ENCODE results near the gene ARMC5. TPM values are rescaled to one million over a fixed set of nuclear protein-coding genes. Genes with fewer than 3 reads are reported as not detected.

ARMC5 gene
- 10 to 100 TPM in 2 of 6 experiments, 1 to 10 TPM in 4; 7.6 to 11.8 (median 9.3) TPM for total RNA-seq (2021; fragmentation: NEBNext Ultra II Directional; extraction: Animal tissue kit (Norgen Biotek cat#: 25700))
- long read RNA-seq, transcript ARMC5-201 (6 exons, 3,612 nt) = major isoform, 5 of 11 reads
- long read RNA-seq, partial matches to known transcripts = 3 of 11 reads
- long read RNA-seq, other reads (novel, unspliced or antisense) = 2 of 11 reads

- peak within 1 kb of the TSS; percentile 94 for H3K4me3 Mint-ChIP-seq
- H3K27me3 Mint-ChIP-seq (ENCODE audit: insufficient read depth) = no peaks in the 10 kb centered on the region; the same call in 1 of the 2 replicates
- TF ChIP-seq, protein P1, sequence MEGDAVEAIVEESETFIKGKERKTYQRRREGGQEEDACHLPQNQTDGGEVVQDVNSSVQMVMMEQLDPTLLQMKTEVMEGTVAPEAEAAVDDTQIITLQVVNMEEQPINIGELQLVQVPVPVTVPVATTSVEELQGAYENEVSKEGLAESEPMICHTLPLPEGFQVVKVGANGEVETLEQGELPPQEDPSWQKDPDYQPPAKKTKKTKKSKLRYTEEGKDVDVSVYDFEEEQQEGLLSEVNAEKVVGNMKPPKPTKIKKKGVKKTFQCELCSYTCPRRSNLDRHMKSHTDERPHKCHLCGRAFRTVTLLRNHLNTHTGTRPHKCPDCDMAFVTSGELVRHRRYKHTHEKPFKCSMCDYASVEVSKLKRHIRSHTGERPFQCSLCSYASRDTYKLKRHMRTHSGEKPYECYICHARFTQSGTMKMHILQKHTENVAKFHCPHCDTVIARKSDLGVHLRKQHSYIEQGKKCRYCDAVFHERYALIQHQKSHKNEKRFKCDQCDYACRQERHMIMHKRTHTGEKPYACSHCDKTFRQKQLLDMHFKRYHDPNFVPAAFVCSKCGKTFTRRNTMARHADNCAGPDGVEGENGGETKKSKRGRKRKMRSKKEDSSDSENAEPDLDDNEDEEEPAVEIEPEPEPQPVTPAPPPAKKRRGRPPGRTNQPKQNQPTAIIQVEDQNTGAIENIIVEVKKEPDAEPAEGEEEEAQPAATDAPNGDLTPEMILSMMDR (IDR thresholded peaks at IDR 0.05) = peak; percentile 78
- peaks cover 5% of the 10 kb centered on the region; the same call in 1 of the 2 replicates for H3K36me3 Mint-ChIP-seq (ENCODE audit: low read depth)
- peak within 1 kb of the TSS; percentile 96 for H3K27ac Mint-ChIP-seq
- H3K9me3 Mint-ChIP-seq = no peaks in the 10 kb centered on the region
- peak; percentile 98 for DNase-seq
- H3K4me1 Mint-ChIP-seq (ENCODE audit: low read depth) = peaks cover 46% of the 10 kb centered on the region
These were observed at the start of gene ARMC5 for GRCh38 chr16:31458844-31459686. Gene ARMC5 (plus strand): TSS chr16:31459501. CDS start chr16:31459525, 24 bp downstream.

DNA sequence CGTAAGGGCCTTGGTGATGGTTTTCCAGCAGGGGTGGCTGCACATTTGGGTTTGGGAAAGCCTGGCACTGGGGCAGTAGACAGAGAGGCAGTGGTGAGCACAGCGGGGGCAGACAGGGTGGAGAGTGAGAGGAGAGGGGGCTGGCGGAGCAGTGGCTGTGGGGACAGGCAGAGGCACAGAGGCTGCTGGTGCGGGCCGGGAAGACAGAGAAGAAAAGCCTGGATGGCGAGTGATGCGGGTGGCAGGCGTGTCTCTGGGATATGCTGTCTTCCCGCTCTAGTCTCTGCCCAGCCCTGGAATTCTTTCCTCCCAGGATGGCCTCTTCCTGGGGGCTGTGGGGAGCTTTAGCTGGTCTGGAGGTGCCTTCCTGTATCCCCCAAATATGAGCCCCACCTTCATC lies 49.2 kb upstream of the ARMC5 start:
- no peak overlapping the region for H3K27ac Mint-ChIP-seq
- H3K9me3 Mint-ChIP-seq = no peaks in the 10 kb centered on the region
- H3K36me3 Mint-ChIP-seq (ENCODE audit: low read depth) = no peaks in the 10 kb centered on the region
- peaks cover 34% of the 10 kb centered on the region for H3K27me3 Mint-ChIP-seq (ENCODE audit: insufficient read depth)
- H3K4me3 Mint-ChIP-seq = no peak overlapping the region
- TF ChIP-seq, protein P1 (IDR thresholded peaks at IDR 0.05) = no peak
- H3K4me1 Mint-ChIP-seq (ENCODE audit: low read depth) = peaks cover 19% of the 10 kb centered on the region
- DNase-seq = no peak

- H3K4me3 Mint-ChIP-seq = no peak overlapping the region
- H3K9me3 Mint-ChIP-seq = no peaks in the 10 kb centered on the region
- peaks cover 19% of the 10 kb centered on the region for H3K4me1 Mint-ChIP-seq (ENCODE audit: low read depth)
- no peak overlapping the region for H3K27ac Mint-ChIP-seq
- H3K27me3 Mint-ChIP-seq (ENCODE audit: insufficient read depth) = peaks cover 43% of the 10 kb centered on the region
- TF ChIP-seq, protein P1 (IDR thresholded peaks at IDR 0.05) = no peak
- DNase-seq = no peak
- H3K36me3 Mint-ChIP-seq (ENCODE audit: low read depth) = no peaks in the 10 kb centered on the region
These were observed 48.1 kb upstream of the ARMC5 start for GRCh38 chr16:31411024-31411844.

GRCh38 chr16:31412750-31413149 lies 46.6 kb upstream of the ARMC5 start:
- TF ChIP-seq, protein P1 (IDR thresholded peaks at IDR 0.05) = no peak
- H3K4me1 Mint-ChIP-seq (ENCODE audit: low read depth) = peaks cover 19% of the 10 kb centered on the region
- H3K27me3 Mint-ChIP-seq (ENCODE audit: insufficient read depth) = peaks cover 47% of the 10 kb centered on the region
- no peaks in the 10 kb centered on the region for H3K9me3 Mint-ChIP-seq
- no peak for DNase-seq
- no peaks in the 10 kb centered on the region for H3K36me3 Mint-ChIP-seq (ENCODE audit: low read depth)
- no peak overlapping the region for H3K27ac Mint-ChIP-seq
- H3K4me3 Mint-ChIP-seq = no peak overlapping the region

- Mint-ChIP-seq H3K4me1 (ENCODE audit: low read depth) (peaks cover 18% of the 10 kb centered on the region), H3K9me3 (peaks cover 5% of the 10 kb centered on the region; the same call in 1 of the 2 replicates), H3K4me3 (no peak overlapping the region), H3K27me3 (ENCODE audit: insufficient read depth) (peaks cover 45% of the 10 kb centered on the region), H3K36me3 (ENCODE audit: low read depth) (no peaks in the 10 kb centered on the region), H3K27ac (no peak overlapping the region)
- no peak for DNase-seq
- TF ChIP-seq, protein P1 (IDR thresholded peaks at IDR 0.05) = no peak
These were observed 45.9 kb upstream of the ARMC5 start for GRCh38 chr16:31413381-31413780.
